Measurements from ENCODE around the gene PTPRT. TPM values are rescaled to one million over a fixed set of nuclear protein-coding genes. Genes with fewer than 3 reads are reported as not detected.

PTPRT gene
- total RNA-seq, 1 donor from 2014 or later: 23.5 TPM

DNA sequence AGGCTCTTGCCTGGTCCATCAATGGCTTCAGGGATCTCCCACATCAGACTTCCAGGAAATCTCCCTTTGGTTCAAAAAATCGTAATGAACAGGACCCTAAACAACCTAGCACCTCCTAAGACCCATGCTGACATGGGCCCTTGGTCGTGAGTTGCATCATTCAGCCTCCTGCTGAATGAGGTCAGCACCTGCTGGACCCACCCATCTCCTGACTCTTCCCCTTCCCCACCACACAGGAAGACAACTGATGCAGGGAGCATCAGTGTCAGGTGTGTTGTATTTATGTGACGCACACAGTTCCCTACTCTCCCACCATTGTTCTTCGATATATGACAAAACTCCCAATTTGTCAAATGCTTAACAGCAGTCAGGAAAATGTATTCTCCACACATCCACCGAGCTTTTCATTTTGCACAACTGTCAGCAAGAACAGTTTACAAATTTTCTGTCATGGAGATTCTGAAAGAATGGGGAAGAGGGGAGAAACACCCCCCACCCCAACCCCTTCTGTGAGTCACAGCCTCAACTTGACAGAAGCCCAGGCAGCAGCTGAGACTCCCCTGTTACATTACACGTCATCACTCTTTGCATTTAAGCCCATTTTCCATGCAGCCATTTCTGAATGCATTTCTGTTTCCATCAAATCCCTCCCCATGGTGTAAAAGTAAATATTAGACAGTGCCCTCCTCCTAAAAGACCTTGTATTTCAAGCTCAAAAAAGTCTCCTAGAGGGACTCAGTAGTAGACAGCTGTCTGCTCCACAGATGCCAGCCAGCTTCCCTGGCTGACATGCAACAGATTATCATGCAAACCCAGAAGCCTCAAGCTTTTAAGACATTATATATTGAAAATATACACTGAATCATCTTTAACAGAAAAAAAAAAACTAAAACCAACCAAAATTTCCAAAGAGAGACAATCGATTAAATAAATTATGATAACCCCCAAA, 577.5 kb downstream of the PTPRT start:
- DNase-seq (ENCODE audit: low spot score in 2 of 2): no peak
- H3K27me3 ChIP-seq: no peaks in the 10 kb centered on the region

DNA sequence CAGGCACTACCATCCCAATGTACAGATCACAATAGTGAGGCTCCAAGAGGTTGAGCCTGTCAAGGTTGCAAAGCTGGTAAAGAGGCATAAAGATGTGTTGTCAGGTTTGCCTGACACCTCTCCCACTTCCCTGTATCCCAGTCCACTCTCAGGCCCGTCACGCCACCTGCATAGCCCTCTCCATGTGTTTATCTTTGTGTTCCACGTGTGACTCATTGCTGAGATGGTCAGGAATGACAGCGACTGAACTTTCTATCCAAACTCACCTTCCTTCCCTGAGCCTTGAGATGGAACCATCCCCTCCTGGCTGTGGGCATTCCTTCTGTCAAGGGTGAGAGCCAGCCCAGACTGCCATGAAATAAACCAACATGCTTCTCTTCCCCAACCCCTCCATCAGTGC, 578.3 kb downstream of the PTPRT start:
- Histone ChIP-seq H3K27ac (no peak overlapping the region), H3K9me3 (no peaks in the 10 kb centered on the region), H3K4me3 (no peak overlapping the region), H3K4me1 (no peaks in the 10 kb centered on the region), H3K36me3 (no peaks in the 10 kb centered on the region), H3K27me3 (no peaks in the 10 kb centered on the region)
- intact Hi-C loops (cut with DNase I): no loop called here
- TF ChIP-seq, protein P1, sequence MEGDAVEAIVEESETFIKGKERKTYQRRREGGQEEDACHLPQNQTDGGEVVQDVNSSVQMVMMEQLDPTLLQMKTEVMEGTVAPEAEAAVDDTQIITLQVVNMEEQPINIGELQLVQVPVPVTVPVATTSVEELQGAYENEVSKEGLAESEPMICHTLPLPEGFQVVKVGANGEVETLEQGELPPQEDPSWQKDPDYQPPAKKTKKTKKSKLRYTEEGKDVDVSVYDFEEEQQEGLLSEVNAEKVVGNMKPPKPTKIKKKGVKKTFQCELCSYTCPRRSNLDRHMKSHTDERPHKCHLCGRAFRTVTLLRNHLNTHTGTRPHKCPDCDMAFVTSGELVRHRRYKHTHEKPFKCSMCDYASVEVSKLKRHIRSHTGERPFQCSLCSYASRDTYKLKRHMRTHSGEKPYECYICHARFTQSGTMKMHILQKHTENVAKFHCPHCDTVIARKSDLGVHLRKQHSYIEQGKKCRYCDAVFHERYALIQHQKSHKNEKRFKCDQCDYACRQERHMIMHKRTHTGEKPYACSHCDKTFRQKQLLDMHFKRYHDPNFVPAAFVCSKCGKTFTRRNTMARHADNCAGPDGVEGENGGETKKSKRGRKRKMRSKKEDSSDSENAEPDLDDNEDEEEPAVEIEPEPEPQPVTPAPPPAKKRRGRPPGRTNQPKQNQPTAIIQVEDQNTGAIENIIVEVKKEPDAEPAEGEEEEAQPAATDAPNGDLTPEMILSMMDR (IDR thresholded peaks at IDR 0.05): no peak
- no peak for DNase-seq (ENCODE audit: low spot score in 2 of 2)

More for the DNA sequence above, 577.5 kb downstream of the PTPRT start:
- no peaks in the 10 kb centered on the region for H3K4me1 ChIP-seq
- H3K4me3 ChIP-seq: no peak overlapping the region
- intact Hi-C loops (cut with DNase I): no loop called here
- no peak overlapping the region for H3K27ac ChIP-seq
- TF ChIP-seq, protein P1 (IDR thresholded peaks at IDR 0.05): no peak
- no peaks in the 10 kb centered on the region for H3K9me3 ChIP-seq
- H3K36me3 ChIP-seq: no peaks in the 10 kb centered on the region

- no peaks in the 10 kb centered on the region for H3K36me3 ChIP-seq
- TF ChIP-seq, protein P1 (IDR thresholded peaks at IDR 0.05): no peak
- intact Hi-C loops (cut with DNase I): no loop called here
- DNase-seq (ENCODE audit: low spot score in 2 of 2): no peak
- no peaks in the 10 kb centered on the region for H3K4me1 ChIP-seq
- H3K9me3 ChIP-seq: no peaks in the 10 kb centered on the region
- no peaks in the 10 kb centered on the region for H3K27me3 ChIP-seq
- H3K27ac ChIP-seq: no peak overlapping the region
- no peak overlapping the region for H3K4me3 ChIP-seq
These were observed 579.6 kb downstream of the PTPRT start for GRCh38 chr20:42610070-42610469.

GRCh38 chr20:42609618-42610017, 580.1 kb downstream of the PTPRT start:
- DNase-seq (ENCODE audit: low spot score in 2 of 2): no peak
- intact Hi-C loops (cut with DNase I): no loop called here

DNA sequence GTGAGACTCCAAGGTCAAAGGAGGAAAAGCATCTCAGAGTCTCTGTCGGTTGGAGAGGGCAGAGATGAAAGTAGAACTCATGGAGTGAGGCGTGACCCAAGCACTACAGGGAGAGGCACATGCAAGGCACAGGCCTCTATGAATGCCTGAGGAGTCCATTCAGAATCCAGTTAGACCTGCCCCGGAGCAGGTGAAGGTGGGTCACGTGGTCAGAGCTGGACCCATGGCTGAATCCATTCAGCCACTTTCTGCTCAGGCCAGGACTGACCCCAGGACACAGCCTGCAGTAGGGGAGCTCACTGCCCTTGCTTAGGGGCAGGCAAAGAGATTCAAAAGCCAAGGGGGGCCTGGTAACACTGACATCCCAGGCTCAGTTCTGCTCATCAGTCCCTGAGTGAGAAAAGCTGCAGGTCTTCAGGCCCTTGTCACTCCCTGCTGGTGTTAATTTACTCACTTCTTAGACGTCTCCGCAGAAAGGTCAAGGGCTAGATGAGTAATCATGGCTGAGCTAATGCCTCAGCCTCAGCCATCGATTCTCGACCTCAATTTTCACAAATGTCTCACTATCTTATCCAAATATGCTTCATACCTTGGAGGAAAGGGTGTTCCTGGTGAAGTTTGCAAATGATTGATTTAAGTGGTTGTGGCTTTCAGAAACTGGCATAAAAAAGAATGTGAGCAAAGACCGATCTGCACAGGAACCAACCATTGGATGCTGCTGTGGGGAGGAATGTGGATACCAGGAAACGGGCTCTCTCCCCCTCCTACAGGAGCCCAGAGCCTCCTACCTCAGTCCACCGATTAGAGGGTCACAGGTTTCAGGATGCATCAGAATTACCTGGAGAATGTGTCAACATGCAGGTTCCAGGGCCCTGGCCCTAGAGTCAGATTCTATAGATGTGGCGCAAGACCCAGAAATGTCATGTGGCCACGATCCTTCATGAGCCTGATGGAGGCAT, 584.4 kb downstream of the PTPRT start:
- intact Hi-C loops (cut with DNase I): no loop called here
- H3K4me3 ChIP-seq: no peak overlapping the region
- H3K9me3 ChIP-seq: no peaks in the 10 kb centered on the region
- TF ChIP-seq, protein P1 (IDR thresholded peaks at IDR 0.05): no peak
- H3K4me1 ChIP-seq: no peaks in the 10 kb centered on the region
- no peaks in the 10 kb centered on the region for H3K27me3 ChIP-seq
- no peaks in the 10 kb centered on the region for H3K36me3 ChIP-seq
- H3K27ac ChIP-seq: no peak overlapping the region
- no peak for DNase-seq (ENCODE audit: low spot score in 2 of 2)

More at GRCh38 chr20:42609618-42610017, 580.1 kb downstream of the PTPRT start:
- no peaks in the 10 kb centered on the region for H3K36me3 ChIP-seq
- H3K4me1 ChIP-seq: no peaks in the 10 kb centered on the region
- H3K27me3 ChIP-seq: no peaks in the 10 kb centered on the region
- H3K27ac ChIP-seq: no peak overlapping the region
- TF ChIP-seq, protein P1 (IDR thresholded peaks at IDR 0.05): no peak
- no peak overlapping the region for H3K4me3 ChIP-seq
- H3K9me3 ChIP-seq: no peaks in the 10 kb centered on the region
